Skin of body (tissue), 2 donors: Measurements from ENCODE around the gene PYGO2. TPM values are rescaled to one million over a fixed set of nuclear protein-coding genes. Genes with fewer than 3 reads are reported as not detected.
"Not testable (repeated sequence)": the region's sequence is repeated elsewhere in the genome, so short reads cannot be mapped to it uniquely, and the experiment has no call there.

Experiments used
- DNase-seq: peaks from one replicate; lab custom pipeline; 2025; lab: John Stamatoyannopoulos, UW
- total RNA-seq: library from RNA; depleted of rRNA; stranded (reverse); fragments of >200 nt; gene quantifications from one replicate; pipeline ENCODE4 v1.2.3, GENCODE V29; 2014

The PYGO2 gene
- total RNA-seq, 1 donor from 2014 or later, result 14.6 TPM

GRCh38 chr1:154982897-154983648 lies 21.5 kb upstream of the PYGO2 start, which contains the start of gene FLAD1:
TSS of gene FLAD1 (plus strand) at chr1:154983344. CDS start at chr1:154983695, 351 bp downstream.
- peak; percentile 100 for DNase-seq

GRCh38 chr1:154982341-154982740 lies 20.8 kb upstream of the PYGO2 start:
- no peak for DNase-seq

- no peak for DNase-seq
These were observed 16.8 kb upstream of the PYGO2 start for GRCh38 chr1:154978360-154978759.

GRCh38 chr1:154977762-154978161 lies 16.2 kb upstream of the PYGO2 start:
- DNase-seq, result not testable (repeated sequence)

- DNase-seq, result peak; percentile 29
These were observed 14.0 kb upstream of the PYGO2 start for GRCh38 chr1:154975409-154976059.

- DNase-seq, result peak; percentile 98
These were observed 13.3 kb upstream of the PYGO2 start for GRCh38 chr1:154974808-154975408.

- peak; percentile 100 for DNase-seq
These were observed 12.7 kb upstream of the PYGO2 start, which contains the start of gene CKS1B for GRCh38 chr1:154974102-154974807. TSS of gene CKS1B (plus strand) at chr1:154974681. CDS start at chr1:154974746, 65 bp downstream.

GRCh38 chr1:154973344-154974101 lies 11.9 kb upstream of the PYGO2 start:
- peak; percentile 94 for DNase-seq

- DNase-seq, result peak; percentile 20
These were observed 11.1 kb upstream of the PYGO2 start for GRCh38 chr1:154972517-154973343.

- DNase-seq, result no peak
These were observed 10.6 kb upstream of the PYGO2 start for GRCh38 chr1:154972213-154972516.

- no peak for DNase-seq
These were observed 9.9 kb upstream of the PYGO2 start for GRCh38 chr1:154971341-154971998.

GRCh38 chr1:154970631-154971340 lies 9.2 kb upstream of the PYGO2 start, which contains the start of gene SHC1:
TSS of gene SHC1 (minus strand) at chr1:154970747. CDS start at chr1:154970526, 221 bp downstream.
- peak; percentile 95 for DNase-seq

GRCh38 chr1:154969860-154970452 lies 8.4 kb upstream of the PYGO2 start:
- DNase-seq, result no peak

GRCh38 chr1:154969246-154969645 lies 7.7 kb upstream of the PYGO2 start:
- DNase-seq, result no peak

- DNase-seq, result no peak
These were observed 7.1 kb upstream of the PYGO2 start for GRCh38 chr1:154968731-154969130.

GRCh38 chr1:154967331-154967950 lies 5.9 kb upstream of the PYGO2 start:
- no peak for DNase-seq

GRCh38 chr1:154966111-154966510 lies 4.5 kb upstream of the PYGO2 start:
- no peak for DNase-seq

GRCh38 chr1:154964359-154964758 lies 2.8 kb upstream of the PYGO2 start:
- no peak for DNase-seq
